WI38 (cell line): ENCODE results near the gene MYL12B.
A peak's percentile ranks its signal among the peaks of the same experiment; 100 is the strongest.

ENCODE experiments used
- H3K4me3 ChIP-seq: 2 replicates; pipeline ENCODE4 v1.5.1; 2011; ENCODE audit warnings: low read depth, mild to moderate bottlenecking, control low read depth, low read length
- CTCF ChIP-seq: IDR thresholded peaks from 2 replicates; pipeline ENCODE4 v1.5.1; 2012; ENCODE audit warnings: low read depth, mild to moderate bottlenecking, control low read depth, low read length

The MYL12B gene

GRCh38 chr18:3248658-3249359 is 13.1 kb upstream of the MYL12B start:
- no peak for TF ChIP-seq CTCF
- peak overlapping the region; percentile 96 for H3K4me3 ChIP-seq

GRCh38 chr18:3250237-3251107 is 11.5 kb upstream of the MYL12B start:
- TF ChIP-seq CTCF = no peak
- peak overlapping the region; percentile 9; the same call in 1 of the 2 replicates for H3K4me3 ChIP-seq

- no peak overlapping the region for H3K4me3 ChIP-seq
- no peak for TF ChIP-seq CTCF
Observed at GRCh38 chr18:3251249-3251962, 10.5 kb upstream of the MYL12B start.

GRCh38 chr18:3251963-3252277 is 10.0 kb upstream of the MYL12B start:
- no peak overlapping the region for H3K4me3 ChIP-seq
- TF ChIP-seq CTCF = no peak

GRCh38 chr18:3252843-3253242 is 9.1 kb upstream of the MYL12B start:
- no peak for TF ChIP-seq CTCF
- no peak overlapping the region for H3K4me3 ChIP-seq

- TF ChIP-seq CTCF = no peak
- no peak overlapping the region for H3K4me3 ChIP-seq
Observed at GRCh38 chr18:3254725-3255124, 7.2 kb upstream of the MYL12B start.
